ENCODE data around the gene SLC6A18.

- TF ChIP-seq CTCF (IDR thresholded peaks at IDR 0.05; ENCODE audit: low read depth, low read length) = no peak
- no peak for TF ChIP-seq EZH2phosphoT487 (IDR thresholded peaks at IDR 0.05; ENCODE audit: low read depth)
These were observed 49.3 kb downstream of the SLC6A18 start for GRCh38 chr5:1274471-1274870.

Data from OCI-LY3 (cell line).